Loucy (cell line): Measurements from ENCODE around the gene GLIPR1L2.
A peak's percentile ranks its signal among the peaks of the same experiment; 100 is the strongest.
"Not testable (repeated sequence)": the region's sequence is repeated elsewhere in the genome, so short reads cannot be mapped to it uniquely, and the experiment has no call there.

Experiments used
- H2AFZ ChIP-seq: fragments of 200-600 bp; sonication (generic); 2 replicates; pipeline ENCODE4 v1.6.0; 2016; ENCODE audit warnings: antibody characterized with exemption, mild to moderate bottlenecking, low read length, moderate library complexity
- H3F3A ChIP-seq: fragments of 200-600 bp; 2 replicates; pipeline ENCODE4 v1.6.0; 2016; ENCODE audit warnings: antibody characterized with exemption, low read depth, mild to moderate bottlenecking
- H3K27me3 ChIP-seq: fragments of 200-600 bp; sonication (generic); 2 replicates; pipeline ENCODE4 v1.6.1; 2014; ENCODE audit warnings: low read length, mild to moderate bottlenecking; ENCODE audit not compliant: insufficient read depth, poor library complexity, severe bottlenecking
- H3K36me3 ChIP-seq: fragments of 200-600 bp; sonication (generic); 2 replicates; pipeline ENCODE4 v1.6.1; 2016; ENCODE audit warnings: low read length; ENCODE audit not compliant: insufficient read depth
- H3K4me1 ChIP-seq: fragments of 200-600 bp; sonication (generic); 2 replicates; pipeline ENCODE4 v1.5.1; 2014; ENCODE audit warnings: low read length, mild to moderate bottlenecking; ENCODE audit not compliant: insufficient read depth, poor library complexity, severe bottlenecking
- H3K4me2 ChIP-seq: fragments of 200-600 bp; sonication (generic); 2 replicates; pipeline ENCODE4 v1.6.0; 2014; ENCODE audit warnings: antibody characterized with exemption, low read length, low read depth, mild to moderate bottlenecking; ENCODE audit not compliant: poor library complexity, severe bottlenecking
- H3K4me3 ChIP-seq: fragments of 200-600 bp; sonication (generic); 2 replicates; pipeline ENCODE4 v1.5.1; 2014; ENCODE audit warnings: low read length, mild to moderate bottlenecking, mixed read lengths; ENCODE audit not compliant: poor library complexity, severe bottlenecking
- H3K79me2 ChIP-seq: fragments of 200-600 bp; sonication (generic); 2 replicates; pipeline ENCODE4 v1.6.1; 2014; ENCODE audit warnings: low read length; ENCODE audit not compliant: insufficient read depth
- H3K9ac ChIP-seq: fragments of 200-600 bp; sonication (generic); 2 replicates; pipeline ENCODE4 v1.6.0; 2014; ENCODE audit warnings: mild to moderate bottlenecking, low read depth, low read length, moderate library complexity; ENCODE audit not compliant: poor library complexity, severe bottlenecking
- H3K9me2 ChIP-seq: fragments of 200-600 bp; sonication (generic); replicated peaks from 2 replicates; pipeline ENCODE4 v1.6.1; 2016; ENCODE audit warnings: low read depth, low read length, mixed read lengths
- H3K9me3 ChIP-seq: fragments of 200-600 bp; sonication (generic); 2 replicates; pipeline ENCODE4 v1.6.1; 2014; ENCODE audit warnings: mild to moderate bottlenecking, antibody characterized with exemption, low read length, low read depth; ENCODE audit not compliant: insufficient read depth
- H4K20me1 ChIP-seq: fragments of 200-600 bp; sonication (generic); 2 replicates; pipeline ENCODE4 v1.6.0; 2014; ENCODE audit warnings: antibody characterized with exemption, low read length, mild to moderate bottlenecking; ENCODE audit not compliant: insufficient read depth, poor library complexity, severe bottlenecking
- EZH2phosphoT487 ChIP-seq: fragments of 200-600 bp; IDR thresholded peaks from 2 replicates; pipeline ENCODE4 v1.6.1; 2018; ENCODE audit warnings: antibody characterized with exemption, mild to moderate bottlenecking, moderate library complexity, borderline replicate concordance
- TF ChIP-seq, protein P1 (sequence below): fragments of 200-600 bp; sonication (generic); conservative IDR thresholded peaks from 2 replicates; pipeline ENCODE4 v1.5.1; 2014; ENCODE audit warnings: mild to moderate bottlenecking, antibody characterized with exemption, low read length

The GLIPR1L2 gene

DNA sequence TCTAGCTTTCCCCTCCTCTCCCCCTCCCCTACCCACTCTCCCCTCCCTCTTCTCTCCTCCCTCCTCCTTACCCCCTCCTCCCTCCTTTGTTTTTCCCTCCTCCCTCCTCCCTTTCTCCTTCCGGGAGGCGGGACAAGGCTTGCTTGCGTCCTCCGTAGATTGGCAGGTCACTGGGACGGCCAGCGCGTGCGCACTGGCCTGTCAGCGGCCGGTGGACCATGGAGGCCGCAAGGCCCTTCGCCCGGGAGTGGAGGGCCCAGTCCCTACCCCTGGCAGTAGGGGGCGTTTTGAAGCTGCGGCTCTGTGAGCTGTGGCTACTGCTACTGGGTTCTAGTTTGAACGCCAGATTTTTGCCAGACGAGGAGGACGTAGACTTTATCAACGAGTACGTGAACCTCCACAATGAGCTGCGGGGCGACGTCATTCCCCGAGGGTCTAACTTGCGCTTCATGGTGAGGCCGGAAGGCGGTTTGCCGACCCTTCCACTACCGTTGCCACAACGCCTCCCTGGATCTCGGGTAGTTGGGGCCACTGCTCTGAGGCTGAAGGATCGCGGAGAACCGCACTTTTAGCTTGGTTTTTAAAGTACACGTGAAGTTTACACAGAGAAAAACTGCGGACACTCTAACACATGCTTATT lies at the start of gene GLIPR1L2:
Gene GLIPR1L2, plus strand, starts transcription at position 191 of the 640 bp plus-strand sequence. Its CDS starts 28 bp downstream, at position 219.
- Histone ChIP-seq H3K4me1 (peaks cover 17% of the 10 kb centered on the region), H2AFZ (peak within 1 kb of the TSS; percentile 75), H3F3A (no peaks in the 10 kb centered on the region), H3K4me3 (peak within 1 kb of the TSS; percentile 63), H3K79me2 (no peaks in the 10 kb centered on the region), H3K36me3 (no peaks in the 10 kb centered on the region), H4K20me1 (no peaks in the 10 kb centered on the region), H3K27me3 (no peaks in the 10 kb centered on the region), H3K4me2 (peak within 1 kb of the TSS; percentile 42), H3K9me3 (no peaks in the 10 kb centered on the region), H3K9me2 (no peaks in the 10 kb centered on the region), H3K9ac (peak within 1 kb of the TSS; percentile 61)
- TF ChIP-seq EZH2phosphoT487, result no peak
- TF ChIP-seq, protein P1, sequence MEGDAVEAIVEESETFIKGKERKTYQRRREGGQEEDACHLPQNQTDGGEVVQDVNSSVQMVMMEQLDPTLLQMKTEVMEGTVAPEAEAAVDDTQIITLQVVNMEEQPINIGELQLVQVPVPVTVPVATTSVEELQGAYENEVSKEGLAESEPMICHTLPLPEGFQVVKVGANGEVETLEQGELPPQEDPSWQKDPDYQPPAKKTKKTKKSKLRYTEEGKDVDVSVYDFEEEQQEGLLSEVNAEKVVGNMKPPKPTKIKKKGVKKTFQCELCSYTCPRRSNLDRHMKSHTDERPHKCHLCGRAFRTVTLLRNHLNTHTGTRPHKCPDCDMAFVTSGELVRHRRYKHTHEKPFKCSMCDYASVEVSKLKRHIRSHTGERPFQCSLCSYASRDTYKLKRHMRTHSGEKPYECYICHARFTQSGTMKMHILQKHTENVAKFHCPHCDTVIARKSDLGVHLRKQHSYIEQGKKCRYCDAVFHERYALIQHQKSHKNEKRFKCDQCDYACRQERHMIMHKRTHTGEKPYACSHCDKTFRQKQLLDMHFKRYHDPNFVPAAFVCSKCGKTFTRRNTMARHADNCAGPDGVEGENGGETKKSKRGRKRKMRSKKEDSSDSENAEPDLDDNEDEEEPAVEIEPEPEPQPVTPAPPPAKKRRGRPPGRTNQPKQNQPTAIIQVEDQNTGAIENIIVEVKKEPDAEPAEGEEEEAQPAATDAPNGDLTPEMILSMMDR, result peak; percentile 52

GRCh38 chr12:75341873-75342272 lies 49.0 kb upstream of the GLIPR1L2 start:
- no peak for TF ChIP-seq EZH2phosphoT487
- TF ChIP-seq, protein P1, result no peak
- Histone ChIP-seq H3K4me1 (no peaks in the 10 kb centered on the region), H4K20me1 (no peaks in the 10 kb centered on the region), H3K9me2 (no peaks in the 10 kb centered on the region), H3K36me3 (no peaks in the 10 kb centered on the region), H3K9me3 (no peaks in the 10 kb centered on the region), H3K27me3 (no peaks in the 10 kb centered on the region), H2AFZ (no peak overlapping the region), H3K9ac (no peak overlapping the region), H3F3A (no peaks in the 10 kb centered on the region), H3K4me3 (no peak overlapping the region), H3K79me2 (no peaks in the 10 kb centered on the region), H3K4me2 (no peak overlapping the region)

DNA sequence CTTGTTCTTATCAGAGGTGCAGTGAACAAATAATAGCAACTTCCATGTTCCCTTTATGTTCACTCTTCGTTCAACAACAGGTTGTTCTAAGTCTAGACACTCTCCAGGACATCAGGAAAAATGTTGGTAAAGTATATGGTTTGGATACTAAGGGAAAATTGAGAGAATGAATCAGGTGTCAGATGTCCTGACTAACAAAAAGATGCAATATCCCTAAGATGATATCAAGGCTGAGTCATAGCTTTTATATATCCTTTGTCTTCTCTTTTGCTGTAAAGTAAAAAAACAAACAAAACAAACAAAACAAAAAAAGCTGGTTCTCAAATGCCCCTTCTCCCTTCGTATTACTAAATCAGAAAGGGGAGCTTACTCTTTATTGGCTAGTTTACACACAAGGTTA lies 45.4 kb upstream of the GLIPR1L2 start:
- H3K27me3 ChIP-seq, result no peaks in the 10 kb centered on the region
- no peak overlapping the region for H3K4me3 ChIP-seq
- no peaks in the 10 kb centered on the region for H3K9me3 ChIP-seq
- H3K9me2 ChIP-seq, result no peaks in the 10 kb centered on the region
- H4K20me1 ChIP-seq, result no peaks in the 10 kb centered on the region
- peaks cover 9% of the 10 kb centered on the region for H3K4me1 ChIP-seq
- H3K79me2 ChIP-seq, result no peaks in the 10 kb centered on the region
- H2AFZ ChIP-seq, result no peak overlapping the region
- H3K9ac ChIP-seq, result no peak overlapping the region
- TF ChIP-seq, protein P1, result no peak
- TF ChIP-seq EZH2phosphoT487, result no peak
- H3F3A ChIP-seq, result no peaks in the 10 kb centered on the region
- no peaks in the 10 kb centered on the region for H3K36me3 ChIP-seq
- H3K4me2 ChIP-seq, result no peak overlapping the region

DNA sequence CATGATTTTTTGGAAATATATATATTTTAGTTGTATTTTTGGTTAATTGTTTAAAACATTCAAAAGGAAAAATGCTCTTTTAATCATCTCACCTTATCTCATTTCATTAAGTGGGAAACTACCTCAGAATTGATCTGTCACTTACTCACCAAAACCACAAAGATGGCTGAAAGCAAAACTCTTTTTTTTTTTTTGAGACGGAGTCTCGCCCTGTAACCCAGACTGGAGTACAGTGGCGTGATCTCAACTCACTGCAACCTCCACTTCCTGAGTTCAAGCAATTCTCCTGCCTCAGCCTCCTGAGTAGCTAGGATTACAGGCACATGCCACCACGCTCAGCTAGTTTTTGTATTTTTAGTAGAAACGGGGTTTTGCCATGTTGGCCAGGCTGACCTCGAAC lies 44.7 kb upstream of the GLIPR1L2 start:
- not testable (repeated sequence) for H3F3A ChIP-seq, H3K9me3 ChIP-seq, H3K79me2 ChIP-seq, H3K27me3 ChIP-seq, H3K4me3 ChIP-seq, H4K20me1 ChIP-seq, H3K9me2 ChIP-seq, H2AFZ ChIP-seq, H3K36me3 ChIP-seq, H3K4me2 ChIP-seq, H3K9ac ChIP-seq
- H3K4me1 ChIP-seq, result peaks cover 14% of the 10 kb centered on the region
